Measurements from ENCODE around the gene ACIN1. TPM values are rescaled to one million over a fixed set of nuclear protein-coding genes. Genes with fewer than 3 reads are reported as not detected.

ACIN1 gene
- total and polyA plus RNA-seq, 3 donors from 2014 or later = 151 to 216 (median 209) TPM

- DNase-seq = no peak
- H3K27me3 ChIP-seq = no peaks in the 10 kb centered on the region
- no peaks in the 10 kb centered on the region for H3K36me3 ChIP-seq (ENCODE audit: low read depth, missing control alignments)
- H3K27ac ChIP-seq = no peak within 1 kb of the TSS
- no peak within 1 kb of the TSS for H3K4me3 ChIP-seq
- H3K9me3 ChIP-seq = no peaks in the 10 kb centered on the region
- intact Hi-C loops (cut with DNase I; ENCODE audit: low total_unique reads) = no loop called here
- TF ChIP-seq CTCF (IDR thresholded peaks at IDR 0.05) = no peak
- no peak for TF ChIP-seq POLR2A (IDR thresholded peaks at IDR 0.05)
- H3K4me1 ChIP-seq = no peaks in the 10 kb centered on the region
- 96% methylated on average over 31 to 36 of the region's 36 CpGs for WGBS, 2 donors
Measured at GRCh38 chr14:23042162-23042965, 52.6 kb downstream of the ACIN1 start, which contains the start of gene PSMB11. Gene PSMB11, plus strand, starts transcription at chr14:23042212. Its CDS starts 14 bp downstream, at chr14:23042226.

- no peaks in the 10 kb centered on the region for H3K4me1 ChIP-seq
- no peaks in the 10 kb centered on the region for H3K9me3 ChIP-seq
- TF ChIP-seq POLR2A (IDR thresholded peaks at IDR 0.05) = no peak
- TF ChIP-seq CTCF (IDR thresholded peaks at IDR 0.05) = no peak
- no peaks in the 10 kb centered on the region for H3K36me3 ChIP-seq (ENCODE audit: low read depth, missing control alignments)
- H3K4me3 ChIP-seq = no peak overlapping the region
- 82 to 88% methylated on average over 8 of the region's 8 CpGs for WGBS, 2 donors
- DNase-seq = no peak
- intact Hi-C loops (cut with DNase I; ENCODE audit: low total_unique reads) = no loop called here
- H3K27ac ChIP-seq = no peak overlapping the region
- no peaks in the 10 kb centered on the region for H3K27me3 ChIP-seq
Measured at GRCh38 chr14:23041729-23042128, 53.2 kb downstream of the ACIN1 start.

DNA sequence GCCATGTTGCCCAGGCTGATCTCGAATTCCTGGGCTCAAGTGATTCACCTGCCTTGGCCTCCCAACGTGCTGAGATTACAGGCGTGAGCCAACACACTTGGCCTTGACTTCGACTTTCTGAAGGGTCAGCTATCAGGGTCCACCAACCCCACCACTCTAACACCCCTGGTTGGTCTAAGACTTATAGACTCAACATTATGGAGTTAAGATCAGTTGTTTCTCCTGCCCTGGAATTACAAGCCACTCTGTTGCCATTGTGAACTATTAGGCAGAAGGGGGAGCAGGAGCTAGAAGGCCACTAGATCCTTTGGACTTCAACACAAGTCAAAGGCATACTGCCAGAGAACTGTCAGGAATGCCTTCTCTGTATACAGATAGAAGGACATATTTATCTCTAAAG is 54.8 kb downstream of the ACIN1 start:
- Histone ChIP-seq H3K9me3 (no peaks in the 10 kb centered on the region), H3K4me1 (no peaks in the 10 kb centered on the region), H3K4me3 (no peak overlapping the region), H3K36me3 (ENCODE audit: low read depth, missing control alignments) (no peaks in the 10 kb centered on the region), H3K27me3 (no peaks in the 10 kb centered on the region), H3K27ac (no peak overlapping the region)
- TF ChIP-seq POLR2A (IDR thresholded peaks at IDR 0.05) = no peak
- TF ChIP-seq CTCF (IDR thresholded peaks at IDR 0.05) = no peak
- DNase-seq = no peak
- intact Hi-C loops (cut with DNase I; ENCODE audit: low total_unique reads) = no loop called here
- WGBS, 2 donors = 75 to 83% methylated on average over 1 to 4 of the region's 4 CpGs

GRCh38 chr14:23035303-23036144 is 59.4 kb downstream of the ACIN1 start:
- no peaks in the 10 kb centered on the region for H3K9me3 ChIP-seq
- no peaks in the 10 kb centered on the region for H3K36me3 ChIP-seq (ENCODE audit: low read depth, missing control alignments)
- H3K27ac ChIP-seq = peak overlapping the region; percentile 94 to 95
- 41 to 53% methylated on average over 14 of the region's 14 CpGs for WGBS, 2 donors
- peaks cover 7% of the 10 kb centered on the region for H3K4me1 ChIP-seq
- no peak for DNase-seq
- peak overlapping the region; percentile 71 to 97 for H3K4me3 ChIP-seq
- intact Hi-C loops (cut with DNase I; ENCODE audit: low total_unique reads) = no loop called here
- H3K27me3 ChIP-seq = no peaks in the 10 kb centered on the region
- TF ChIP-seq POLR2A (IDR thresholded peaks at IDR 0.05) (no peak), CTCF (IDR thresholded peaks at IDR 0.05) (no peak)

Data from testis (tissue), 3 donors.